K562 (cell line): ENCODE measurements around the gene CNOT2.

Experiments used
- BRF2 ChIP-seq: IDR thresholded peaks from 3 replicates; pipeline ENCODE4 v1.6.1; 2011; ENCODE audit warnings: borderline replicate concordance, mild to moderate bottlenecking; ENCODE audit not compliant: insufficient read length, insufficient read depth
- PHF8 ChIP-seq: fragments of 200-600 bp; sonication (generic); IDR thresholded peaks from 2 replicates; pipeline ENCODE4 v1.6.1; 2012; ENCODE audit warnings: mixed run types, mild to moderate bottlenecking, inconsistent platforms, low read length, moderate library complexity, borderline replicate concordance
- POU5F1 ChIP-seq: fragments of 150-350 bp; IDR thresholded peaks from 2 replicates; pipeline ENCODE4 v1.6.1; 2014; ENCODE audit warnings: borderline replicate concordance, low read length, low read depth, mild to moderate bottlenecking; ENCODE audit not compliant: partially characterized antibody

- TF ChIP-seq BRF2 (no peak), PHF8 (no peak), POU5F1 (no peak)
Measured at GRCh38 chr12:70251661-70252060, 8.4 kb downstream of the CNOT2 start.
